Natural killer cell treated with Interleukin-12 subunit alpha and Interleukin-12 subunit beta and Interleukin-15 and Interleukin-18, amount 100 ng/mL, for 72 hours (primary cell): ENCODE measurements around the gene NFATC2. TPM values are rescaled to one million over a fixed set of nuclear protein-coding genes. Genes with fewer than 3 reads are reported as not detected.
A peak's percentile ranks its signal among the peaks of the same experiment; 100 is the strongest.

Experiments used
- ATAC-seq, 2 donors: fragments of 150-1000 bp; cut with Tn5 transposase in 1 of 2; sonication (Bioruptor Pico), chemical (Tn5 transposase) in 1 of 2; 2 replicates each; pipeline ENCODE4 v1.10.0; 2021
- DNase-seq: peaks from one replicate; pipeline ENCODE4 v3.0.0; 2022; ENCODE audit warnings: low spot score
- H3K27ac Mint-ChIP-seq, 2 donors: 1 replicate in 1 of 2; 2 replicates in 1 of 2; pipeline ENCODE4 v1.8.0; 2022; ENCODE audit warnings: mixed read lengths in 2 of 2, mild to moderate bottlenecking in 1 of 2, moderate library complexity in 1 of 2
- H3K27me3 Mint-ChIP-seq, 2 donors: 1 replicate in 1 of 2; 2 replicates in 1 of 2; pipeline ENCODE4 v1.8.0; 2022; ENCODE audit warnings: mixed read lengths in 2 of 2
- H3K36me3 Mint-ChIP-seq: one replicate; pipeline ENCODE4 v1.8.0; 2022; ENCODE audit warnings: mixed read lengths
- H3K4me1 Mint-ChIP-seq, 2 donors: 1 replicate in 1 of 2; 2 replicates in 1 of 2; pipeline ENCODE4 v1.8.0; 2022; ENCODE audit warnings: low read depth in 2 of 2, mixed read lengths in 2 of 2, mild to moderate bottlenecking in 1 of 2
- H3K4me3 Mint-ChIP-seq: one replicate; pipeline ENCODE4 v1.8.0; 2022; ENCODE audit warnings: mixed read lengths
- H3K9me3 Mint-ChIP-seq: 2 replicates; pipeline ENCODE4 v1.8.0; 2022; ENCODE audit warnings: mixed read lengths
- total RNA-seq, 2 donors: library from RNA; stranded (reverse); gene quantifications; one replicate each; pipeline ENCODE4 v1.2.3, GENCODE V29; 2022

NFATC2 gene
- total RNA-seq, 2 donors from 2014 or later = 83.3 to 97.1 TPM

DNA sequence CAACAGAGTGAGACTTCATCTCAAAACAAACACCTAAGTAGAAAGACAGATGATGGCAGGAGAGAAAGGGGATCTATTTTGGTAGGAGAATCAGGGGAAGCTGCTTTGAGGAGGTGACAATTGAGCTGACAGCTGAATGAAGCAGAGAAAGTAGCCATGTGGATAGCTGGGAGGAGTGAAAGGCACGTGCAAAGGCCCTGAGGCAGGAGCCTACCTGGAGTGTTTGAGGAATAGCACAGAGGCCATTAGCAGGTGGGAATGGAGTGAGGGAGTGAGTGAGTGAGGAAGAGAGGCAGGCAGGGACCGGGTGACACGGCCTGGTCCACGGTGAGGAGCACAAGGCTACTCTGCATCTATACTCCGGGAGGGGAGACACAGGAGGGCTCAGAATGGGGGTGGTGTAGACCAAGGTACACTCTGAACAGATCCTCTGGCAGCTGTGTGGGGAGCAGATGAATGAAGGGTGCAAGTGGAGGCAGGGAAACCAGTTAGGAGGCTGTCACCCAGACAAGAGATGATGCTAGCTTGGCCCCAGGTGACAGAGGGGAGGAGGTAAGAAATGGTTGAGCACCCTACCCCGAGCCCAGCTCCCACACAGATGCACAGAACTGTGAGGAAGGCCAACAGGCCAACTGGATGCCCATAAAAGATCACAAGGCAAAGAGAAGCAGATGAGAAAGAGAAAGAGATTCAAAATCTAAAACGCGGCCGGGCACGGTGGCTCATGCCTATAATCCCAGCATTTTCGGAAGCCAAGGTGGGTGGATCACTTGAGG, 43.6 kb downstream of the NFATC2 start:
- ATAC-seq (no peak), DNase-seq (no peak)
- Mint-ChIP-seq H3K27ac (peak overlapping the region; percentile 93 to 97), H3K27me3 (no peaks in the 10 kb centered on the region), H3K36me3 (peaks cover 22% of the 10 kb centered on the region), H3K4me3 (peak overlapping the region; percentile 93), H3K9me3 (peaks cover 4% of the 10 kb centered on the region), H3K4me1 (peaks cover 86 to 97% of the 10 kb centered on the region in 2 donors)

- Mint-ChIP-seq H3K4me3 (peak overlapping the region; percentile 93), H3K27ac (peak overlapping the region; percentile 93 to 97), H3K36me3 (peaks cover 22% of the 10 kb centered on the region), H3K4me1 (peaks cover 87 to 99% of the 10 kb centered on the region in 2 donors), H3K27me3 (no peaks in the 10 kb centered on the region), H3K9me3 (peaks cover 4% of the 10 kb centered on the region)
- ATAC-seq (peak; percentile 32 to 50), DNase-seq (peak; percentile 86)
Measured at GRCh38 chr20:51497542-51498467, 44.7 kb downstream of the NFATC2 start.

DNA sequence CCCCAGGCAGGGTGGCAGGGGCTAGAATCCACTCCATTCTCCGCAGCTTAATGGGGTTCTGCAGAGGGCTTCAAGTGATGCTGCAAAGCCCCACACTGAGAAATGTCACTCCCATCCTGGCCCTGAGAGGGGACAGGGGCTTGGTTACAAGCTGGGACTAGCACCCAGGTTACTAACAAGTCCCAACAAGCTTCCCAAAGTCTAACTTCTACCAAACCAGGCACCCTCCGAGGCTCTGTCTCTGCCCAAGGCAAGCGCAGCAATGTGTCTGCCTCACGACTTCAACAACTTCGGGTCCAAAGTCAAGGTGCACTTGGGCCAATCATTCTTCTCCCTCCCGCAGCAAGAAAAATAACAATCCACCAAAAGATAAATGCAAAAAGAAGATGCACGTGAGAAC, 45.6 kb downstream of the NFATC2 start:
- peak overlapping the region; percentile 93 to 97 for H3K27ac Mint-ChIP-seq
- H3K27me3 Mint-ChIP-seq = no peaks in the 10 kb centered on the region
- H3K9me3 Mint-ChIP-seq = peaks cover 4% of the 10 kb centered on the region
- ATAC-seq = no peak
- DNase-seq = no peak
- H3K4me1 Mint-ChIP-seq = peaks cover 89 to 100% of the 10 kb centered on the region in 2 donors
- peaks cover 22% of the 10 kb centered on the region for H3K36me3 Mint-ChIP-seq
- H3K4me3 Mint-ChIP-seq = peak overlapping the region; percentile 93

DNA sequence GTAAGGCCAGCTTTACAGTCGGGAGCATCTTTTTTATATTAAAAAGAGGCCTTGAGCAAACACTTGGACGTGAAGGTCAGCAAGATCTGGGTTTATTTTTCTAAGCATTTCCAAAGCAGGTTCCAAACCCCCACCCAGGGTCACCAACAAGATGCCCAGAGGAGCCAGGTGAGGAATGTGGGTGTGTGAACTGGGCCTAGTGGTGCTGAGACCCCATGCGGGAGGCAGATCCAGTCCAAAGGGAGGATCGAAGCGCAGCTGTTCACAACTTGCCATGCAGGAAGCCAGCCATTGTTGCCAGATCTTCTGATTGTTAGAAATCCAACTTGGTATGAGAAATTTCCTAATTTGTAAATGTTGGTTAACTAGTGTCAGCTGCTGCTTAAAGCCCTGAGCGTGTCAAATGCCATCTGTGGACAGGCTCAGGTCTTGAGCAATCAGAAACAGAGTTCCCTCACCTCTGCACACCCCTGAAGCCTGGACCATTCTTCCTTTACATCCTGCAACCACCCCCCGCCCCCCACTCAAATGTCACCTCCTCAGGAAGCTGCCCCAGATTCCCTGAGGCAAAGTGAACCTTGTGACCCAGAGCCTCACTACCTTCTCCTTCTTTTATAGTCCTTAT, 46.5 kb downstream of the NFATC2 start:
- Mint-ChIP-seq H3K9me3 (peaks cover 4% of the 10 kb centered on the region), H3K4me3 (peak overlapping the region; percentile 93)

GRCh38 chr20:51495291-51495690, 47.2 kb downstream of the NFATC2 start:
- H3K27me3 Mint-ChIP-seq = no peaks in the 10 kb centered on the region
- peaks cover 94 to 99% of the 10 kb centered on the region in 2 donors for H3K4me1 Mint-ChIP-seq
- DNase-seq (no peak), ATAC-seq (no peak)
- peaks cover 22% of the 10 kb centered on the region for H3K36me3 Mint-ChIP-seq
- H3K9me3 Mint-ChIP-seq = peaks cover 4% of the 10 kb centered on the region
- H3K4me3 Mint-ChIP-seq = peak overlapping the region; percentile 93
- H3K27ac Mint-ChIP-seq = peak overlapping the region; percentile 93 to 97

More for the DNA sequence above, 46.5 kb downstream of the NFATC2 start:
- no peaks in the 10 kb centered on the region for H3K27me3 Mint-ChIP-seq
- DNase-seq (no peak), ATAC-seq (no peak)
- H3K36me3 Mint-ChIP-seq = peaks cover 22% of the 10 kb centered on the region
- H3K4me1 Mint-ChIP-seq = peaks cover 90 to 100% of the 10 kb centered on the region in 2 donors
- H3K27ac Mint-ChIP-seq = peak overlapping the region; percentile 93 to 97

- Mint-ChIP-seq H3K9me3 (peaks cover 4% of the 10 kb centered on the region), H3K4me3 (peak overlapping the region; percentile 93), H3K27me3 (no peaks in the 10 kb centered on the region), H3K27ac (peak overlapping the region; percentile 93 to 97), H3K36me3 (peaks cover 27% of the 10 kb centered on the region), H3K4me1 (peaks cover 99% of the 10 kb centered on the region in 2 donors)
- DNase-seq = peak; percentile 86
- peak; percentile 76 to 85 for ATAC-seq
Measured at GRCh38 chr20:51494241-51495110, 48.0 kb downstream of the NFATC2 start.

- peaks cover 97 to 98% of the 10 kb centered on the region in 2 donors for H3K4me1 Mint-ChIP-seq
- H3K4me3 Mint-ChIP-seq = peak overlapping the region; percentile 93
- H3K9me3 Mint-ChIP-seq = no peaks in the 10 kb centered on the region
- H3K27me3 Mint-ChIP-seq = no peaks in the 10 kb centered on the region
- ATAC-seq (no peak), DNase-seq (no peak)
- H3K36me3 Mint-ChIP-seq = peaks cover 20% of the 10 kb centered on the region
- H3K27ac Mint-ChIP-seq = peak overlapping the region; percentile 93 to 97
Measured at GRCh38 chr20:51493346-51493791, 49.1 kb downstream of the NFATC2 start.

GRCh38 chr20:51492167-51493092, 50.1 kb downstream of the NFATC2 start:
- Mint-ChIP-seq H3K9me3 (no peaks in the 10 kb centered on the region), H3K27ac (peak overlapping the region; percentile 93 to 97), H3K36me3 (peaks cover 15% of the 10 kb centered on the region), H3K27me3 (no peaks in the 10 kb centered on the region), H3K4me3 (peak overlapping the region; percentile 50), H3K4me1 (peaks cover 93 to 95% of the 10 kb centered on the region in 2 donors)
- DNase-seq (no peak), ATAC-seq (no peak)

DNA sequence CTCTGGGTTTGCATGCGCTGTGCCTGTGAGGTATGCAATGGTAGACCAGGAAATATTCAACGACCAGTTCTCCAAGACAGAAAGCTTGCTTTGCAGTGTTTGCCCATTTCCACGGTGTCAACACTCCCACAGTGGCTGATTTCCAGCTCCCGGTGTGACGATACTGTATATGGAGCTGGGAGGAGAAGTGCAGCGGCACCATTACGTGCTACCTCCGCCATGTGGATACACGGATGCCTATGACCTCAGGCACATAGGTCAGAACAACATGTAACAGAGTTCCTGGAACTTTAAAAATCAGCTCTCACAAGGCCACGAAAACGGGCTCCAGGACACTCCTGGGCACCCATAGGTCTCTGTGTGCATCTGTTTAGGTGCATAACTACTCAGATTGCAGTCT, 51.1 kb downstream of the NFATC2 start:
- H3K4me3 Mint-ChIP-seq = peak overlapping the region; percentile 50
- ATAC-seq = no peak
- H3K9me3 Mint-ChIP-seq = no peaks in the 10 kb centered on the region
- H3K4me1 Mint-ChIP-seq = peaks cover 87 to 90% of the 10 kb centered on the region in 2 donors
- H3K36me3 Mint-ChIP-seq = peaks cover 21% of the 10 kb centered on the region
- H3K27me3 Mint-ChIP-seq = no peaks in the 10 kb centered on the region
- H3K27ac Mint-ChIP-seq = peak overlapping the region; percentile 93 to 97
- DNase-seq = no peak

DNA sequence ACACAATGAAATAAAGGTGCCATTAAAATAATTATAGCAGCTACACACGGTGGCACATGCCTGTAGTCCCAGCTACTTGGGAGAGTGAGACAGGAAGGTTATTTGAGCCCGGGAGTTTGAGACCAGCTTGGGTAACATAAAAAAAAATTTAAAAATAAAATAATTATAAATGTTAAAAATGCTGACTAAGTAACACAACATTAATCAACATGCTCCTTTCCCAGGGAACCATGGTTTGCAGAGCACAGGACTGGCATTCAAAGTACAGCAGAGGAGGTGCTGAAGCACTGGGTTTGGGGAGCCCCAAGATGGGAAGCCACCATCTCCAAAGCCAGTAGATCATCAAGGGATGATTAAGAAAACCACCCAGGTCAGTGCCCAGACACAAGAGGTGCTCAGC, 51.9 kb downstream of the NFATC2 start:
- H3K27me3 Mint-ChIP-seq = no peaks in the 10 kb centered on the region
- no peaks in the 10 kb centered on the region for H3K9me3 Mint-ChIP-seq
- ATAC-seq = no peak
- no peak overlapping the region for H3K4me3 Mint-ChIP-seq
- peaks cover 21% of the 10 kb centered on the region for H3K36me3 Mint-ChIP-seq
- no peak for DNase-seq
- H3K27ac Mint-ChIP-seq = peak overlapping the region in 1 of 2 donors; percentile 97
- peaks cover 87 to 90% of the 10 kb centered on the region in 2 donors for H3K4me1 Mint-ChIP-seq

DNA sequence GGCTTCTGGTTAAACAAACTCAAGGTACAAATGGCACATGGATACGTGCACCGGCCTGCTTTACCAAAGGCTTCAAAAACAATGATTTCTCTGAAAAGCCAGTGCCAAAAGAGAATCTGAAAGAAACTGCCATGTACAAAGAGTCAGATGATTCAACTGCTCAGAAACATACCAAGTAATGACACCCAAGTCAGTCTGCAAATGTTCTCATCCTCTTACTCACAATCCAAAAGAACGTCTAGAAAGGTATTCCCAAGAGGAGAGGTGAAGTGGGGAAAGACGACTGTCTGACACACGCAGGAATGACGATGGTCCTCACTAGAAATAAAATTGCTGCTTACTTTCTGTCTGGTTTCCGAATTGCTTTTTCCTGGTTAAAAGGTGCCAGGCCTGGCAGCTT, 52.9 kb downstream of the NFATC2 start:
- ATAC-seq (no peak), DNase-seq (no peak)
- no peaks in the 10 kb centered on the region for H3K27me3 Mint-ChIP-seq
- H3K9me3 Mint-ChIP-seq = no peaks in the 10 kb centered on the region
- peak overlapping the region; percentile 15 for H3K4me3 Mint-ChIP-seq
- peaks cover 21% of the 10 kb centered on the region for H3K36me3 Mint-ChIP-seq
- peak overlapping the region; percentile 72 to 97 for H3K27ac Mint-ChIP-seq
- peaks cover 87 to 90% of the 10 kb centered on the region in 2 donors for H3K4me1 Mint-ChIP-seq

DNA sequence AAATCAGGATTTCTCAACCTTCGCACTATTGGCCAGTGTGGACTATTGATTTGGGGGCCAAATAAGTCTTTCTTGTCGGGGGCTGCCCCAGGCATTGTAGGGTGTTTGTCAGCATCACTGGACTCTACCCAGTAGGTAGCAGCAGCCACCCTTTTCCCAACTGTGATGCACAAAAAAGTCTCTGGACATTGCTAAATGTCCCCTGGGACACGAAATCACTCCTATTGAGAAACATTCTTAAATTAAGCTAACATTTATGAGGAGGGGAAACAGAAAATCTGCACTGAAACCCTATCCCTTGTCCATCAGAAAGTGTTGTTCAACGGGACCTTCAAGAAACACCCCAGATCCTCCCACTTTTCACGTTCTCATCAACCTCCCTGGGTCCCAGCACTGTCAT, 54.2 kb downstream of the NFATC2 start:
- Mint-ChIP-seq H3K4me1 (peaks cover 87 to 90% of the 10 kb centered on the region in 2 donors), H3K27ac (peak overlapping the region; percentile 72 to 97), H3K27me3 (no peaks in the 10 kb centered on the region), H3K4me3 (no peak overlapping the region), H3K36me3 (peaks cover 26% of the 10 kb centered on the region), H3K9me3 (no peaks in the 10 kb centered on the region)
- no peak for DNase-seq
- ATAC-seq = no peak
